Endothelial cell of umbilical vein (primary cell): ENCODE measurements around the gene RNF43. TPM values are rescaled to one million over a fixed set of nuclear protein-coding genes. Genes with fewer than 3 reads are reported as not detected.

ENCODE experiments used
- BruUV-seq: library from RNA; stranded (reverse); fragments of 400-500 nt; replicated peaks from 2 replicates; lab custom pipeline; 2021; lab: Mats Ljungman, UMichigan
- CTCF ChIA-PET: fragments of 300-600, 350-600 bp; sonication (Branson Sonifier 250); formaldehyde crosslinking; loops from one replicate; lab custom pipeline; 2021; ENCODE audit warnings: antibody characterized with exemption, inconsistent platforms; lab: Charles Lee
- POLR2A ChIA-PET: fragments of 300-600, 350-600 bp; sonication (Branson Sonifier 250); formaldehyde crosslinking; loops from one replicate; lab custom pipeline; 2021; ENCODE audit warnings: antibody characterized with exemption, inconsistent platforms; lab: Charles Lee
- DNase-seq: peaks from one replicate; pipeline ENCODE4 v3.0.0-alpha.2; 2011; ENCODE audit warnings: low read depth, low spot score
- FAIRE-seq: peaks from 2 replicates; lab custom pipeline; 2011; peaks lifted over from hg19 to GRCh38; lab: Jason Lieb, UNC
- H2AFZ ChIP-seq: 2 replicates; pipeline ENCODE4 v1.6.0; 2012; ENCODE audit warnings: low read depth, low read length, control low read depth, inconsistent platforms
- H3K27ac ChIP-seq: 2 replicates; pipeline ENCODE4 v1.5.1; 2011; ENCODE audit warnings: low read depth, mild to moderate bottlenecking, control low read depth, low read length, moderate library complexity; ENCODE audit not compliant: insufficient read depth
- H3K27me3 ChIP-seq, 2 experiments: 2 replicates each; pipeline versions ENCODE4 v1.6.0 to v1.6.1; 2011; ENCODE audit warnings: low read length in 2 of 2, mixed read lengths in 1 of 2; ENCODE audit not compliant: control insufficient read depth in 2 of 2, insufficient read depth in 2 of 2
- H3K36me3 ChIP-seq, 2 experiments: 2 replicates in 1 of 2; 3 replicates in 1 of 2; pipeline ENCODE4 v1.5.1; 2011; ENCODE audit warnings: low read length in 2 of 2, mild to moderate bottlenecking in 1 of 2, moderate library complexity in 1 of 2; ENCODE audit not compliant: control insufficient read depth in 2 of 2, insufficient read depth in 2 of 2; ENCODE audit errors: extremely low read depth in 1 of 2
- H3K4me1 ChIP-seq: 3 replicates; pipeline ENCODE4 v1.5.1; 2011; ENCODE audit warnings: mild to moderate bottlenecking, low read length; ENCODE audit not compliant: control insufficient read depth, insufficient read depth; ENCODE audit errors: extremely low read depth
- H3K4me2 ChIP-seq: 2 replicates; pipeline ENCODE4 v1.6.1; 2011; ENCODE audit warnings: low read length, control low read depth, mixed read lengths; ENCODE audit not compliant: insufficient read depth
- H3K4me3 ChIP-seq, 3 experiments: fragments of 200-600 bp in 1 of 3; sonication (generic), shearing (Covaris generic) in 1 of 3; replicated peaks in 1 of 3; 2 replicates each; pipeline ENCODE4 v1.5.1; 2011 to 2016; ENCODE audit warnings: control low read depth in 3 of 3, low read length in 3 of 3, mild to moderate bottlenecking in 2 of 3, inconsistent platforms in 1 of 3, low read depth in 1 of 3, moderate library complexity in 1 of 3; ENCODE audit not compliant: insufficient read depth in 1 of 3
- H3K79me2 ChIP-seq: 2 replicates; pipeline ENCODE4 v1.6.0; 2012; ENCODE audit warnings: low read length, inconsistent platforms; ENCODE audit not compliant: control insufficient read depth, insufficient read depth
- H3K9ac ChIP-seq: replicated peaks from 2 replicates; pipeline ENCODE3; 2011; ENCODE audit warnings: low read length, control low read depth; ENCODE audit not compliant: insufficient read depth; ENCODE audit errors: extremely low read depth
- H3K9me1 ChIP-seq: replicated peaks from 3 replicates; pipeline ENCODE4 v1.6.0; 2011; ENCODE audit warnings: mild to moderate bottlenecking, low read length; ENCODE audit not compliant: control insufficient read depth, insufficient read depth; ENCODE audit errors: extremely low read depth
- H3K9me3 ChIP-seq: replicated peaks from 2 replicates; pipeline ENCODE4 v1.5.1; 2012; ENCODE audit warnings: low read length, inconsistent platforms; ENCODE audit not compliant: control insufficient read depth, insufficient read depth
- H4K20me1 ChIP-seq: replicated peaks from 2 replicates; pipeline ENCODE3; 2011; ENCODE audit warnings: mild to moderate bottlenecking, low read length; ENCODE audit not compliant: control insufficient read depth, insufficient read depth; ENCODE audit errors: extremely low read depth
- FOS ChIP-seq: IDR thresholded peaks from 2 replicates; pipeline ENCODE4 v1.6.1; 2011; ENCODE audit warnings: mild to moderate bottlenecking, low read length, moderate library complexity, borderline replicate concordance; ENCODE audit not compliant: insufficient read depth
- JUN ChIP-seq: IDR thresholded peaks from 2 replicates; pipeline ENCODE4 v1.6.1; 2011; ENCODE audit warnings: borderline replicate concordance, low read depth; ENCODE audit not compliant: insufficient read length, insufficient read depth
- MAX ChIP-seq: IDR thresholded peaks from 2 replicates; pipeline ENCODE4 v1.6.1; 2011; ENCODE audit not compliant: insufficient read depth, insufficient read length
- MYC ChIP-seq: IDR thresholded peaks from one replicate; pipeline ENCODE4 v1.6.1; 2011; ENCODE audit warnings: mild to moderate bottlenecking, low read depth, low read length
- dilution Hi-C: fragments of 300-500 bp; cut with MboI; formaldehyde crosslinking; loops from one replicate; pipeline ENCODE4 v1.15.0; 2019; ENCODE audit warnings: low sequenced_read_pairs; ENCODE audit not compliant: extremely low pct_ligation_motif_present
- intact Hi-C: fragments of 100-400 bp; cut with micrococcal nuclease; formaldehyde crosslinking; loops from one replicate; pipeline ENCODE4 v1.10.0; 2022
- polyA plus RNA-seq, 4 experiments: library from polyadenylated mRNA; depleted of rRNA in 3 of 4; stranded (reverse) in 3 of 4; unstranded in 1 of 4; fragments of >200 nt; gene quantifications; 2 replicates each; pipeline versions ENCODE4 v1.2.1 to v1.2.3, GENCODE V29; 2011 to 2012; ENCODE audit warnings: missing spikeins in 1 of 4
- total RNA-seq: library from RNA; stranded (reverse); gene quantifications from 2 replicates; pipeline ENCODE4 v1.2.3, GENCODE V29; 2021

RNF43 gene
- total and polyA plus RNA-seq, 2 donors (not counting 3 experiments of a cell fraction or from before 2014, with no cell fraction given), result not detected

GRCh38 chr17:58375256-58375655 lies 42.1 kb downstream of the RNF43 start:
- TF ChIP-seq MAX, result no peak

GRCh38 chr17:58373923-58374322 lies 43.4 kb downstream of the RNF43 start:
- Histone ChIP-seq H3K4me3 (no peak overlapping the region), H3K36me3 (no peaks in the 10 kb centered on the region), H3K4me1 (no peaks in the 10 kb centered on the region), H4K20me1 (no peaks in the 10 kb centered on the region), H3K27me3 (peaks cover 0 to 2% of the 10 kb centered on the region in 2 experiments), H3K9ac (no peak overlapping the region), H3K9me1 (no peaks in the 10 kb centered on the region), H3K27ac (no peak overlapping the region), H3K9me3 (no peaks in the 10 kb centered on the region), H3K79me2 (no peaks in the 10 kb centered on the region), H2AFZ (no peak overlapping the region), H3K4me2 (no peak overlapping the region)
- DNase-seq (no peak), FAIRE-seq (no peak)
- no peak for TF ChIP-seq JUN
- TF ChIP-seq MYC, result no peak
- TF ChIP-seq FOS, result no peak
- no TSS peak for BruUV-seq
- CTCF ChIA-PET, result interaction anchor here (0.5 kb wide), 1 partner anchor 17 kb away, joined by 3 read pairs; no protein-coding TSS in a partner anchor
- intact Hi-C loops (no loop called here), dilution Hi-C loops (no loop called here)
- POLR2A ChIA-PET, result no interaction called here

More at GRCh38 chr17:58375256-58375655, 42.1 kb downstream of the RNF43 start:
- Histone ChIP-seq H3K9ac (no peak overlapping the region), H3K27ac (no peak overlapping the region), H4K20me1 (no peaks in the 10 kb centered on the region), H3K9me3 (no peaks in the 10 kb centered on the region), H3K27me3 (peaks cover 3% of the 10 kb centered on the region in 2 experiments), H3K4me1 (no peaks in the 10 kb centered on the region), H3K4me3 (no peak overlapping the region), H3K9me1 (no peaks in the 10 kb centered on the region), H3K79me2 (no peaks in the 10 kb centered on the region), H3K36me3 (no peaks in the 10 kb centered on the region), H3K4me2 (no peak overlapping the region), H2AFZ (no peak overlapping the region)
- DNase-seq (no peak), FAIRE-seq (no peak)
- intact Hi-C loops (no loop called here), dilution Hi-C loops (no loop called here)
- ChIA-PET CTCF (no interaction called here), POLR2A (no interaction called here)
- no TSS peak for BruUV-seq
